K562 (cell line): ENCODE data around the gene MTHFD2. TPM values are rescaled to one million over a fixed set of nuclear protein-coding genes. Genes with fewer than 3 reads are reported as not detected.

ENCODE experiments used
- CBFA2T3 ChIP-seq: fragments of 450-650 bp; IDR thresholded peaks from 2 replicates; pipeline ENCODE4 v1.6.1; 2017
- ETS1 ChIP-seq: conservative IDR thresholded peaks from 2 replicates; pipeline ENCODE4 v1.6.1; 2011; ENCODE audit warnings: low read depth, mild to moderate bottlenecking, low read length; ENCODE audit not compliant: control insufficient read depth
- ETV6 ChIP-seq, 3 experiments: fragments of 150-350 bp in 1 of 3; sonication (generic) in 1 of 3; formaldehyde crosslinking in 1 of 3; IDR thresholded peaks; 2 replicates each; pipeline versions ENCODE4 v1.6.1 to v1.8.0; 2014 to 2022; ENCODE audit warnings: borderline replicate concordance in 2 of 3, low read depth in 2 of 3, antibody characterized with exemption in 1 of 3, low read length in 1 of 3, mild to moderate bottlenecking in 1 of 3, missing genetic modification reagents in 1 of 3
- EWSR1 ChIP-seq: fragments of 450-650 bp; IDR thresholded peaks from 2 replicates; pipeline ENCODE4 v1.6.1; 2018; ENCODE audit warnings: borderline replicate concordance, mild to moderate bottlenecking, low read depth, moderate library complexity; ENCODE audit not compliant: partially characterized antibody
- GMEB1 ChIP-seq: fragments of 250-450 bp; sonication (Bioruptor Pico); IDR thresholded peaks from 2 replicates; pipeline ENCODE4 v1.4.0; 2020; ENCODE audit warnings: mild to moderate bottlenecking
- HNRNPUL1 ChIP-seq: fragments of 200-400 bp; formaldehyde crosslinking; IDR thresholded peaks from 2 replicates; pipeline ENCODE4 v1.6.1; 2017; ENCODE audit warnings: low read length
- JUN ChIP-seq, 2 experiments: sonication (generic) in 1 of 2; formaldehyde crosslinking in 1 of 2; IDR thresholded peaks; 2 replicates each; pipeline versions ENCODE4 v1.6.1 to v1.8.0; 2012 to 2022; ENCODE audit warnings: borderline replicate concordance in 2 of 2, mild to moderate bottlenecking in 2 of 2, improper control_type of control experiment in 1 of 2, low read depth in 1 of 2, low read length in 1 of 2, missing genetic modification reagents in 1 of 2
- MBD1 ChIP-seq: fragments of 250-450 bp; sonication (Bioruptor Pico); IDR thresholded peaks from 2 replicates; pipeline ENCODE4 v1.8.0; 2022; ENCODE audit warnings: inconsistent platforms
- NR3C1 ChIP-seq: sonication (generic); formaldehyde crosslinking; IDR thresholded peaks from 2 replicates; pipeline ENCODE4 v1.8.1; 2022; ENCODE audit warnings: missing genetic modification reagents
- PBX2 ChIP-seq, 2 experiments: IDR thresholded peaks in 1 of 2; conservative IDR thresholded peaks in 1 of 2; 2 replicates each; pipeline ENCODE4 v1.6.1; 2016; ENCODE audit warnings: low read depth in 2 of 2, mild to moderate bottlenecking in 1 of 2, missing compliant biosample characterization in 1 of 2, missing genetic modification characterization in 1 of 2, moderate library complexity in 1 of 2
- PHF21A ChIP-seq: fragments of 450-650 bp; IDR thresholded peaks from 2 replicates; pipeline ENCODE4 v1.6.1; 2017; ENCODE audit warnings: low read depth, borderline replicate concordance
- RCOR1 ChIP-seq, 2 experiments: IDR thresholded peaks; 2 replicates each; pipeline ENCODE4 v1.6.1; 2012; ENCODE audit warnings: low read depth in 2 of 2, low read length in 2 of 2, borderline replicate concordance in 1 of 2, improper control_type of control experiment in 1 of 2
- STAT6 ChIP-seq: sonication (generic); formaldehyde crosslinking; IDR thresholded peaks from 2 replicates; pipeline ENCODE4 v1.8.1; 2023; ENCODE audit warnings: mild to moderate bottlenecking, missing genetic modification reagents
- TAL1 ChIP-seq: fragments of 450-650 bp; IDR thresholded peaks from 2 replicates; pipeline ENCODE4 v1.6.1; 2016; ENCODE audit warnings: mild to moderate bottlenecking
- ZKSCAN8 ChIP-seq: fragments of 200-800 bp; sonication (Bioruptor generic); IDR thresholded peaks from 2 replicates; pipeline ENCODE4 v1.6.1; 2016; ENCODE audit warnings: missing genetic modification characterization, missing compliant biosample characterization
- ZNF436 ChIP-seq: fragments of 250-450, 450-650 bp; sonication (Bioruptor Pico); formaldehyde crosslinking; IDR thresholded peaks from 2 replicates; pipeline ENCODE4 v1.7.0; 2020; ENCODE audit warnings: mild to moderate bottlenecking
- polyA plus RNA-seq, 8 experiments: library from polyadenylated mRNA; depleted of rRNA in 4 of 8; stranded (reverse) in 5 of 8; unstranded in 3 of 8; fragments of >200 nt; fragmentation: Nextera tagmentation in 2 of 8; fragmentation: Illumina TruSeq in 1 of 8; extraction: Ambion mirVana in 2 of 8; extraction: Trizol in 1 of 8; gene quantifications; 2 replicates each; pipeline versions ENCODE4 v1.2.1 to v1.2.3, GENCODE V29; 2011 to 2014; ENCODE audit warnings: inconsistent platforms in 1 of 8, missing spikeins in 1 of 8
- total RNA-seq, 7 experiments: library from RNA; depleted of rRNA in 6 of 7; stranded (reverse); fragments of >200 nt in 6 of 7; fragmentation: Illumina TruSeq in 2 of 7; extraction: Trizol in 2 of 7; gene quantifications; 2 replicates each; pipeline versions ENCODE4 v1.2.1 to v1.2.3, GENCODE V29; 2011 to 2021; ENCODE audit warnings: low replicate concordance in 1 of 7

Gene MTHFD2
- total and polyA plus RNA-seq, 9 of the 15 experiments (the other 6 are each of a cell fraction or from before 2014, with no cell fraction given), result 113 to 520 (median 234) TPM

GRCh38 chr2:74155830-74156229, 42.6 kb upstream of the MTHFD2 start (continued):
- TF ChIP-seq ETS1 (no peak), TAL1 (peak; percentile 51), HNRNPUL1 (no peak), ETV6 (IDR thresholded peaks at IDR 0.05; ENCODE audit: borderline replicate concordance in 1 of 2, low read depth in 2 of 2, low read length in 1 of 2) (no peak), ETV6 (CRISPR knock-in tag; IDR thresholded peaks at IDR 0.05; ENCODE audit: borderline replicate concordance) (no peak), STAT6 (CRISPR knock-in tag) (no peak), ZKSCAN8 (CRISPR knock-in tag) (no peak), ZNF436 (CRISPR knock-in tag) (no peak), GMEB1 (no peak), EWSR1 (no peak), MBD1 (CRISPR knock-in tag) (no peak), RCOR1 (IDR thresholded peaks at IDR 0.05; ENCODE audit: borderline replicate concordance in 1 of 2, low read depth in 2 of 2, low read length in 2 of 2) (no peak), NR3C1 (CRISPR knock-in tag) (no peak), JUN (IDR thresholded peaks at IDR 0.05; ENCODE audit: borderline replicate concordance, low read depth, low read length) (no peak), JUN (CRISPR knock-in tag; IDR thresholded peaks at IDR 0.05; ENCODE audit: borderline replicate concordance) (no peak), CBFA2T3 (peak; percentile 39; the same call in 1 of the 2 replicates), PHF21A (no peak), PBX2 (CRISPR knock-in tag; IDR thresholded peaks at IDR 0.05; ENCODE audit: low read depth) (no peak), PBX2 (tag; conservative IDR thresholded peaks at IDR 0.05; ENCODE audit: low read depth) (0 out of 2 replicates have a peak, but pooled peaks have one; percentile 24)
